ENCODE measurements around the gene IL12RB1. TPM values are rescaled to one million over a fixed set of nuclear protein-coding genes. Genes with fewer than 3 reads are reported as not detected.
A peak's percentile ranks its signal among the peaks of the same experiment; 100 is the strongest.

IL12RB1 gene
- total and polyA plus RNA-seq, 2 of the 8 experiments (the other 6 are each of a cell fraction or from before 2014, with no cell fraction given) = 0.03 TPM; not detected in 1

DNA sequence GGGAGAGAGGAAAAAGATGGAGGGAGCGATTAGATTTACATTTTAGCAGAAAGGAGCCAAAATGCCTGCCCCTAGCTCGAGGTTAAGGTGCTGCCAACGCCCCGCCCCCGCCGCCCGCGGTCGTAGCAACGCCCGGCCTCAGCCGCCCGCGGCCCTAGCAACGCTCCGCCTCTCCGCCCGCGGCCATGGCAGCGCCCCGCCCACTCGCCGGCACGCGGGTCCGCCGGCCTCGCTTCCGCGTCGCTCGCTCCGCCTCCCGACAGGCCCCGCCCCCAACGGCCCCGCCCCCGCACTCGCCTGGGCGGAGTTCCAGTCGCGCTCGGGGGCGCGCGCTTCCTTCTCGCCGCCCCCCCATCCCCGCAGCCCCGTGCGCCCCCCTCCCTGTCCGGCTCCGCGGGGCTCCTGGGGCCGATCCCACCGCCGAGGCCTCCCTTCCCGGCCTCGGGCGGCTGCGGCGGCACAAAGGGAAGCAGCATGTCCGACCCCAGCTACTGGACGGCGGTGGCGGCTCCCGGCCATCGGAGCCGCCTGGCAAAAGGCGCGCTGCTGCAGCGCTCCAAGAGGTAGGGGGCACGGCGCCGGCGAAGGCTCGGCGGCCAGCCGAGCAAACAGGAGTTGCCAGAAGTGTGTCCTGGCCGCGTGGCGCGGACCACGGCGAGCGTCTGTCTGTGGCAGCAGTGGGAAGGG, 31.1 kb upstream of the IL12RB1 start (continued):
- peak; percentile 58 to 73; a peak in 2 of 4 replicates for TF ChIP-seq SIN3A (conservative IDR thresholded peaks at IDR 0.05 in 1 of 2, IDR thresholded peaks at IDR 0.05 in 1 of 2; ENCODE audit: low read depth in 1 of 2, low read length in 2 of 2)
- TF ChIP-seq PHF8 (conservative IDR thresholded peaks at IDR 0.05; ENCODE audit: low read depth, low read length) = peak; percentile 69
- TF ChIP-seq YY1 (IDR thresholded peaks at IDR 0.05; ENCODE audit: low read depth, low read length) = peak; percentile 55; the same call in 1 of the 2 replicates
- TF ChIP-seq, protein P1, sequence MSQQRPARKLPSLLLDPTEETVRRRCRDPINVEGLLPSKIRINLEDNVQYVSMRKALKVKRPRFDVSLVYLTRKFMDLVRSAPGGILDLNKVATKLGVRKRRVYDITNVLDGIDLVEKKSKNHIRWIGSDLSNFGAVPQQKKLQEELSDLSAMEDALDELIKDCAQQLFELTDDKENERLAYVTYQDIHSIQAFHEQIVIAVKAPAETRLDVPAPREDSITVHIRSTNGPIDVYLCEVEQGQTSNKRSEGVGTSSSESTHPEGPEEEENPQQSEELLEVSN (IDR thresholded peaks at IDR 0.05) = peak; percentile 79
- peak; percentile 60 for TF ChIP-seq TAF1 (IDR thresholded peaks at IDR 0.05; ENCODE audit: low read depth, low read length)
